Activated CD4-positive, alpha-beta memory T cell treated with anti-CD3 and anti-CD28 coated beads for 36 hours (primary cell): ENCODE data around the gene ANKRD36B. TPM values are rescaled to one million over a fixed set of nuclear protein-coding genes. Genes with fewer than 3 reads are reported as not detected.
"Not testable (repeated sequence)": the region's sequence is repeated elsewhere in the genome, so short reads cannot be mapped to it uniquely, and the experiment has no call there.

ENCODE experiments used
- CTCF ChIA-PET: fragments of 350-600 bp; sonication (Branson Sonifier 250); formaldehyde crosslinking; loops from one replicate; lab custom pipeline; 2021; ENCODE audit warnings: antibody characterized with exemption, inconsistent platforms; lab: Charles Lee
- POLR2A ChIA-PET: fragments of 350-600 bp; sonication (Branson Sonifier 250); formaldehyde crosslinking; loops from one replicate; lab custom pipeline; 2021; ENCODE audit warnings: antibody characterized with exemption; lab: Charles Lee
- DNase-seq: peaks from one replicate; pipeline ENCODE4 v3.0.0-alpha.2; 2020
- H3K27ac Mint-ChIP-seq: one replicate; pipeline ENCODE4 v1.8.0; 2021; ENCODE audit warnings: mixed read lengths
- H3K27me3 Mint-ChIP-seq: one replicate; pipeline ENCODE4 v1.8.0; 2021; ENCODE audit warnings: mixed read lengths
- H3K36me3 Mint-ChIP-seq: one replicate; pipeline ENCODE4 v1.8.0; 2021; ENCODE audit warnings: mixed read lengths
- H3K4me1 Mint-ChIP-seq: one replicate; pipeline ENCODE4 v1.8.0; 2021; ENCODE audit warnings: low read depth, mixed read lengths
- H3K4me3 Mint-ChIP-seq: one replicate; pipeline ENCODE4 v1.8.0; 2021; ENCODE audit warnings: mild to moderate bottlenecking, mixed read lengths
- H3K9me3 Mint-ChIP-seq: one replicate; pipeline ENCODE4 v1.8.0; 2021; ENCODE audit warnings: mixed read lengths
- intact Hi-C: fragments of 100-400 bp; cut with micrococcal nuclease; formaldehyde crosslinking; loops from one replicate; pipeline ENCODE4 v1.15.1; 2023
- total RNA-seq, 2 experiments: library from RNA; stranded (reverse); gene quantifications; one replicate each; pipeline ENCODE4 v1.2.3, GENCODE V29; 2021

Gene ANKRD36B
- total RNA-seq, 2 experiments from 2014 or later, result 17.6 to 18.3 TPM

- POLR2A ChIA-PET, H3K4me3 Mint-ChIP-seq: not testable (repeated sequence)
Observed at GRCh38 chr2:97544911-97545310, 44.8 kb downstream of the ANKRD36B start.

GRCh38 chr2:97525904-97526303 lies 63.8 kb downstream of the ANKRD36B start:
- not testable (repeated sequence) for DNase-seq

More at GRCh38 chr2:97544911-97545310, 44.8 kb downstream of the ANKRD36B start:
- DNase-seq, intact Hi-C loops, CTCF ChIA-PET, H3K9me3 Mint-ChIP-seq, H3K4me1 Mint-ChIP-seq, H3K27me3 Mint-ChIP-seq, H3K27ac Mint-ChIP-seq: not testable (repeated sequence)
- H3K36me3 Mint-ChIP-seq, result peaks cover 22% of the 10 kb centered on the region

GRCh38 chr2:97523816-97524215 lies 65.9 kb downstream of the ANKRD36B start:
- intact Hi-C loops, H3K27me3 Mint-ChIP-seq, H3K4me3 Mint-ChIP-seq, POLR2A ChIA-PET, H3K4me1 Mint-ChIP-seq, CTCF ChIA-PET, H3K27ac Mint-ChIP-seq, DNase-seq: not testable (repeated sequence)
- H3K36me3 Mint-ChIP-seq, result peaks cover 13% of the 10 kb centered on the region
- H3K9me3 Mint-ChIP-seq, result peaks cover 10% of the 10 kb centered on the region

More at GRCh38 chr2:97525904-97526303, 63.8 kb downstream of the ANKRD36B start:
- H3K27me3 Mint-ChIP-seq, H3K4me1 Mint-ChIP-seq, CTCF ChIA-PET, intact Hi-C loops, H3K4me3 Mint-ChIP-seq, POLR2A ChIA-PET, H3K27ac Mint-ChIP-seq: not testable (repeated sequence)
- peaks cover 18% of the 10 kb centered on the region for H3K36me3 Mint-ChIP-seq
- H3K9me3 Mint-ChIP-seq, result peaks cover 10% of the 10 kb centered on the region

DNA sequence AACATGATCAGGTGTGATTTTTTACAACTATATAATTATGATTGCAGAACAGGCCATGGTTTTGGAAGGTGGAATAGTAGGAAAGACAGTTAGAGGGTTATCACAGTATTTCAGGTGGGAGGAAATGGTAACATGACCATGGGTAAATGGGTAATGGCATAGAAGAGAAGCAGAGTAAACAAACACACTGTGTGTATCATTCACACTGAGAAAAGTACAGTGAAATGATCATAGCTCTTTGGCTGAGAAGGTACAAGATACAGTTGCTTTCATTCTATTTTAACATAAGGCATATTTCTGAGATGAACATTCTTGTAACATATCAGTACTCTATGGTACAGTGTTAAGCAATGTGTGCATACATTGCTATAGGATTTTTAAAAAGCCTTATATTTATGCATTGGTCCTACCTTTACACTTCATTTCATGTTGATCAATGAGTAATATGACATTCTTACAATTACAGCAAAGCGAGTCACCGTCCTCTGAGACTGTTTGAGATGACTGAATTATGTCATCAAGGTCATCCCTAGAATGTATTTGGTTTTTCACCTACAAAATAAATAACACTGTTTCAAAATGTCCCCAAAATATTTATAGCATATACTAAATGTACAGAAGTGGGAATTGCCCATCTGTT lies 66.6 kb downstream of the ANKRD36B start:
- DNase-seq, H3K4me1 Mint-ChIP-seq, H3K27ac Mint-ChIP-seq, POLR2A ChIA-PET, H3K4me3 Mint-ChIP-seq, CTCF ChIA-PET, intact Hi-C loops, H3K27me3 Mint-ChIP-seq, H3K9me3 Mint-ChIP-seq: not testable (repeated sequence)
- H3K36me3 Mint-ChIP-seq, result peaks cover 13% of the 10 kb centered on the region

- H3K4me3 Mint-ChIP-seq, H3K9me3 Mint-ChIP-seq, H3K27me3 Mint-ChIP-seq, H3K4me1 Mint-ChIP-seq, H3K27ac Mint-ChIP-seq, POLR2A ChIA-PET, CTCF ChIA-PET, H3K36me3 Mint-ChIP-seq, intact Hi-C loops, DNase-seq: not testable (repeated sequence)
Observed at GRCh38 chr2:97495651-97496050, 94.0 kb downstream of the ANKRD36B start.

GRCh38 chr2:97490141-97490540 lies 99.5 kb downstream of the ANKRD36B start:
- H3K9me3 Mint-ChIP-seq, CTCF ChIA-PET, H3K27me3 Mint-ChIP-seq, intact Hi-C loops, H3K4me1 Mint-ChIP-seq, H3K27ac Mint-ChIP-seq, H3K4me3 Mint-ChIP-seq, POLR2A ChIA-PET, H3K36me3 Mint-ChIP-seq: not testable (repeated sequence)
- peak; percentile 9 for DNase-seq

Other genes starting within 250 kb of the ANKRD36B start
- gene COX5B, start 56.2 kb upstream of the ANKRD36B start, total RNA-seq, result 100 to 1,000 TPM; 215 to 217 TPM
- gene ACTR1B, start 74.2 kb upstream of the ANKRD36B start, total RNA-seq, result 100 to 1,000 TPM; 113 to 114 TPM
- gene C2orf92, start 79.8 kb upstream of the ANKRD36B start, total RNA-seq, result 1 to 10 TPM; 4.5 to 4.8 TPM
- 100 to 1,000 TPM; 160 to 166 TPM for gene ZAP70, start 123.7 kb upstream of the ANKRD36B start, total RNA-seq